CD4-positive, alpha-beta T cell treated with Interleukin-1 beta for 1 hour (primary cell): ENCODE results near the gene CDCA3.

Experiments used
- DNase-seq, 2 donors: peaks; one replicate each; pipeline ENCODE4 v3.0.0-alpha.2; 2020 to 2022

CDCA3 gene

DNA sequence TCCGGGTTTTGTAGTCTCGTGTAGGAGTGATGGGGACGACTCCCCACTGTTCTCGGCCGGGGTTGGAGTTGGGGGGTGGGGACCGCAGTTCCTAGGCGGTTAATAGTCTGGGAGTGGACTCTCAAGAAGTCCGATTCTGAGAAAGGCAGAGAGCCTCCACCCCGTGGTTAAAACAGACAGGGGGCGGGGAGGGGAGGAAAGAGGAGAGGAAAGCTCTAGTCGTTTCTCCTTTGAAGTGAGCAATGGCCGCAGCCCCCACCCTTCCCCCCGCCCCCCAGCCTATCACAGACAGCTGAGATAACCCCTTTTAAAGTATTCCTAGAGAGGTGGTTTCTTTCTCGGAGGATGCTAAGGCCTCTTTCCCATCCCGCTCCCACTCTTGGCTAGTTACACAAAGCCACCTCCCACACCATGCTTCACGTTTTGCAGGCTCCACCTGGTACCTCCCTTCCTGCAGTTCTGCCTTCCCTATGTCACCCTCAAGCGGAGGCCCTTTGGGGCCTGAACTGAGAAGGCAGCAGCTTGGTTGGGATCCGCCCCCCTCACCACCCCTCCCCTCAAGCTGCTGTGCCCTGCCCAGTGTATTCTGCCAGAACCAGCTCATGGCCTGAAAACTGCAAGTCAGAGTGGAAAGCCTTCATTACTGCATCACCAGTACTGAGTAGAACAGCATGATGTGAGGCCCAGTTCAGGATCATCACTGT is 1.7 kb upstream of the CDCA3 start:
- DNase-seq = peak; percentile 52 to 71

DNA sequence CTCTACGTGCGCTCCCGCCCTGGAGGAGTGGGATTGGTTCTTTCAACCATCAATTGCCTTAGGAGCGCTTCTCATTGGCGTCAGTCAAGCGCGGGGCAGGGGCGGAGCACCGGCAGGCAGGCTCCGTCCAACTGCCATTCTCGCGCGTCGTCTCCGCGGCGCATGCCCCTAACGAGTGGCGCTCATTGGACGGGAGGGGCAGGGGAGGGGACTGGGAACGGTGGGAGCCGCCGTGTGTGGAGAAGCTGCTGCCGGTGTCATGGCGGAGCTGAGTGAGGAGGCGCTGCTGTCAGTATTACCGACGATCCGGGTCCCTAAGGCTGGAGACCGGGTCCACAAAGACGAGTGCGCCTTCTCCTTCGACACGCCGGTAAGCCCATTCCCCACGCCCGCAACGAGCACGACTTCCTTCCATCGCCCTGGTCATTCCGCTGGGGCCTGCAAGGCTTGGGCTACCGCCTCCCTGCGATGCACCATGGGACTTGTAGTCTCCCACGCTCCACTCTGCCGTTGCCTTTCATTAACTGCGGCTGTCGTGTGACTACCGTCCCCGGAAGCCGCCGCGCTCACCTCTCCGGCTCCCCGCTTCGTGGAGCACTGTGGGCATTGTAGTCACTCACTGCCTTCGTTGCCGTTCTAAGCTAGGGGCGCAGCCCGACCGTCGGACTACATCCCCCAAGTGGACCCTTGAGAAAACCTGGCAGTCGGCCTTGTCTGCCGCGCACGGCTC is 1.0 kb upstream of the CDCA3 start, which contains the start of gene USP5:
Gene USP5, plus strand, starts transcription at position 230 of the 730 bp plus-strand sequence. Its CDS starts 30 bp downstream, at position 260.
- DNase-seq = peak; percentile 99

DNA sequence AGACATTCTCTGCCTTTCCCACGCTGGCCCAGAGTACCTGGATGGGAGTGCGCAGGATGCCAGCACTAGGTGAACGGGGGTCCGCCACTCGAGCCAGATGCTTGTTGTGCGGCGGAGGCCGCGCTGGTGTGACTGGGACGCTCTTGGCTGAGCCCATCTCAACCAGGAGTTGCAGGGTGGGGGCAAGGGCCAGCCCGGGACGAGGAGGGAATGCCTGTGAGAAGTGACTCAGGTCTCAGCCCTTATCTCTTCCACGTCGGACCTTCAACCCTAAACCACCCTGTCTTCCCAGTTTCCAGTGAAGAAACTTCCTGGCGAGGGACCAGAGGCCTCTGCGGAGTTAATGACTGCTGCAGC is 312 bp downstream of the CDCA3 start:
- no peak for DNase-seq

DNA sequence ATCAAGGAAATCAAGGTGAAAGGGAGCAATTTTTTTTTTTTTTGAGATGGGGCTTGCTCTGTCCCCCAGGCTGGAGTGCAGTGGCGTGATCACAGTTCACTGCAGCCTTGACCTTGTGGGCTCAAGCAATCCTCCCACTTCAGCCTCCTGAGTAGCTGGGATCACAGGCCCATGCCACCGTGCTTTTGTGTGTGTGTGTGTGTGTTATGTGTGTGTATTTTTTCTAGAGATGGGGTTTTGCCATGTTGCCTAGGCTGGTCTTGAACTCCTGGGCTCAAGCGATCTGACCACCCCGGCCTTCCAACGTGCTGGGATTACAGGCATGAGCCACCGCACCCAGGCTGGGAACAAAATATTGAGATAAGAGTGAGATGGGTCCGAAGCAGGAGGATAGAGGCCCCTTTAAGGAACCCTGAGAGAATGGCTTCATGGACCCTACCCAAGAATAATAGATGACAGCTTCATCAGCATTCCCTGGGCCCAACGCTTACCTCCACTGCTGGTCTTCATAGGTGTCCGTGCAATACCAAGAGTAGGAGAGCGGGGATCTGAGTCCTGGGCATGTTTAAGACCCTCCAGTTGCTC is 1.0 kb downstream of the CDCA3 start:
- DNase-seq = no peak

DNA sequence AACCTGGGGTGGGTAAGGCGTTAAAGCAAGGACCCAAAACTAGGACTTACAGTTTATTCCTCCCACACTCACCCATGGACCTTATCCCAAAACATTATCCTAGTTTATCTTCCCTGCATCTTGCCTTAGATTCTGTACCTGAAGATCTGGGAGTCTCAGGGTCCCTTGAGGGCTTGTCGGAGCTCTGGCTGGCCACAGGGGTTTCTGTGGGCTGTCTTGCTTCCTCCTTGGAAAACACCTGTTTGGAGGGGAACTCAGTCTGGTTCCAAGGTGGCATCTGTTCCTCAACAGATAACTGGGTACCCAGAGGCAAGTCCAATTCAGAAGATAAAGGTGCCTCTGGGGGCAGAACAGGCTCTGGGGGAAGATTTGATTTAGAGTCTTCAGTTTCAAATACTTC is 1.7 kb downstream of the CDCA3 start:
- DNase-seq = no peak

DNA sequence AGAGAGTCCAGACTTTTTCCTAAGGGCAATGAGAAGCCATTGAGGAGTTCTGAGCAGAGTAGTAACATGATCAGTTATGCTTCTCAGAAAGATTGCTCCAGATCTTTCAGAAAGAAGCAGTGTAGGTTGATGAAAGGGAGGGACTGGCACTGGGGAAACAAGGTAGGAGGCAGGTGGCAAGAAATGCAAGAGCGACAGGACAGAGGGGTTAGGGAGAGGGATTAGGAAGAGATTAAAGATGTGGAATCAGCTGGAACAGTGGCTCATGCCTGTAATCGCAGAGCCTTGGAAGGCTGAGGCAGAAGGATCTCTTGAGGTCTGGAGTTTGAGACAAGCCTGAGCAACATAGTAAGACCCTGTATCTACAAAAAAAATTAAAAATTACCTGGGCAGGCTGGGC is 3.4 kb downstream of the CDCA3 start:
- DNase-seq = no peak

DNA sequence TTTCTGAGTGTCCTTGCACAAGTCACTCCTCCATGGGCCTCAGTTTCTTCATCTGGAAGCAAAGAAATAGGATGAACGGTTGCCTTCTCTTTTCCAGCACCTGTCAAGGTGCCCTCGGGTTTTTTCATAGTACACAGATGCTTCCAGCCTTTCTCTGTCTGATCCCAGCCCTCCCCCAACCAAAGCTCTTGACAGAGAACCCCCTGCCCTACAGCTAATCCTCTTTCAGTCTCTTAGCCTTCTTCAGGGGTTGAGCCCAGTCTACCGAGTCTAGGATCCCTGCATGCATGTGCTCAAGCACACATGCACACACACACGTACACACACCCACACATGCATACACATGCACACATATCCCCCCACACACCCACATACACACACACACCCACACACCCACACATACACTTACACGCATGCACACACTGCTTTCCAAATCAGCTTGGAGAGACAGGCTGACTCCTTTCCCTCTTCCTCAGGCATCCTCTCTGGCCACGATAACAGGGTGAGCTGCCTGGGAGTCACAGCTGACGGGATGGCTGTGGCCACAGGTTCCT is 4.7 kb downstream of the CDCA3 start:
- DNase-seq = no peak

DNA sequence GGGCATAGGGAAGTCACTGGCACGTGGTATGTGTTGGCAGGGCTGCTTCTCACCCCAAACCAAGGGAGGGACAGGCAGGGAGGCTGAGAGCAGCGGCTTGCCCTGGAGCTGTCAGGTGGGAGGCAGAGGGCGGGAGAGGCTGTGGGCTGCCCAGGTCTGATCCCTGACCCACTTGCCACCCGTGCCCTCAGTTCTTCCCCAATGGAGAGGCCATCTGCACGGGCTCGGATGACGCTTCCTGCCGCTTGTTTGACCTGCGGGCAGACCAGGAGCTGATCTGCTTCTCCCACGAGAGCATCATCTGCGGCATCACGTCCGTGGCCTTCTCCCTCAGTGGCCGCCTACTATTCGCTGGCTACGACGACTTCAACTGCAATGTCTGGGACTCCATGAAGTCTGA is 5.7 kb downstream of the CDCA3 start:
- no peak for DNase-seq

DNA sequence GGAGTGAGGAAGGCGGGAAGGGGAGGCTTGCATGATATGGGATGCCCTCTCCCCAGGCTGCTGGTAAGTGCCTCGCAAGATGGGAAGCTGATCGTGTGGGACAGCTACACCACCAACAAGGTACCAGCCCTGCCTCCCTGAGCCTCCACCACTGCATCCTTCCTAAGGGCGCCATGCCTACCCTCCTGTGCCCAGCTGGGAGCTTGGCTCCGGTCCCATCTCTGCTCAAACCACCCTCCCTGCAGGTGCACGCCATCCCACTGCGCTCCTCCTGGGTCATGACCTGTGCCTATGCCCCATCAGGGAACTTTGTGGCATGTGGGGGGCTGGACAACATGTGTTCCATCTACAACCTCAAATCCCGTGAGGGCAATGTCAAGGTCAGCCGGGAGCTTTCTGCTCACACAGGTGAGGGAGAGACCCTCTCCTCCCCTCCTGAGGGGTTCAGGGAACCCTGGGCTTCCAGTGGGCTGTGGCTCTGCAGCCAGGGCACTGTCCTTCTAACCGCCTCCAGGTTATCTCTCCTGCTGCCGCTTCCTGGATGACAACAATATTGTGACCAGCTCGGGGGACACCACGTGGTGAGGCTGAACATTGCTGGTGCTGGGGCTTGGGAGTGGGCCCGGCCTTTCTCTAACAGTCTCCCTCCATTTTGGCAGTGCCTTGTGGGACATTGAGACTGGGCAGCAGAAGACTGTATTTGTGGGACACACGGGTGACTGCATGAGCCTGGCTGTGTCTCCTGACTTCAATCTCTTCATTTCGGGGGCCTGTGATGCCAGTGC is 7.8 kb downstream of the CDCA3 start:
- no peak for DNase-seq

DNA sequence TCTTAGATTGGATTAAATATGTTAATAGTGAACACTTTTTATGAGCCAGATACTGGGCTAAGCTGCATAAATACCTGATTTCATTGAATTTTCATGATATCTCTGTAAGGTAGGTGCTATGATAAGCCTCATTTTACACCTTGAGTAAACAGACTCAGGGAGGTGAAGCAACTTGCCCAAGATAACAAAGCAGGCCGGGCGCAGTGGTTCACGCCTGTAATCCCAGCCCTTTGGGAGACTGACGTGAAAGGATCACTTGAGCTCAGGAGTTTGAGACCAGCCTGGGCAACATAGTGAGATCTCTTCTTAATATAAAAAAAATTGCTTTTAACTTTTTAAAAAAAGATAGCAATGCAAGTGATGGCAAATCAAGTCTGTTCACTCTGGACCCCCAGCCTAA is 9.0 kb downstream of the CDCA3 start:
- no peak for DNase-seq

DNA sequence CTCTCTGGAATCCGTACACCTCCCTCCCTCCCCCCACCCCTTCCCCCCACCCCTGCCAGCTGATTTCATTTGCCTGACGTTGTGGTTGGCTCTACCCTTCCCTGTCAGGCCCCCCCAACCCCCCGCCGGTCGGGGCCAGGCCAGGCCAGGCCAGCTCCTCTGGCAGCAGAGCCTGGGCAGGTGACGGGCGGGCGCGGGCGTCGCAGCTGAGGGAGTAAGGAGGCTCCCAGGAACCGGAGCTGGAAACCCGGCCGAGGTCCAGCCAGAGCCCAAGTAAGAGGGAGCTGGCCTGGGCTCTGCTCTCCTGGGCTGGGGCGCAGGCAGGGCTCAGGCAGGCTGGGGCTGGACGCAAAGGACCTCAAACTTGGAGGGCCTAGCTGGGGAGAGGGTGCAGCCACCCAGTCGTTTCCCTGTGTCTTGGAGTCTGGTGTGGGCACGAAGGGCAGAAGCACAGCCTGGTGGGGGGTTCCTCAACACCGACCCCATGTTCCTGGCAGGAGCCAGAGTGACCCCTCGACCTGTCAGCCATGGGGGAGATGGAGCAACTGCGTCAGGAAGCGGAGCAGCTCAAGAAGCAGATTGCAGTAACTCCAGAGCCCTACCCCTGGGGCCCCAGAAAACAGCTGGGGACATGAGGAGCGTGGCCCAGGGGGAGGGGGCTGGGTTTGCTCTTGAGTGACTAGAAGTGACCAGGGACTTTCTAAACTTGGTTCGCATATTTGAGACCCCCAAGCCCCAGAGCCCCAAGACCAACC is 10.1 kb downstream of the CDCA3 start, which contains the start of gene GNB3:
Gene GNB3, plus strand, starts transcription at position 165 of the 755 bp plus-strand sequence. Its CDS starts 363 bp downstream, at position 528.
- DNase-seq = no peak

DNA sequence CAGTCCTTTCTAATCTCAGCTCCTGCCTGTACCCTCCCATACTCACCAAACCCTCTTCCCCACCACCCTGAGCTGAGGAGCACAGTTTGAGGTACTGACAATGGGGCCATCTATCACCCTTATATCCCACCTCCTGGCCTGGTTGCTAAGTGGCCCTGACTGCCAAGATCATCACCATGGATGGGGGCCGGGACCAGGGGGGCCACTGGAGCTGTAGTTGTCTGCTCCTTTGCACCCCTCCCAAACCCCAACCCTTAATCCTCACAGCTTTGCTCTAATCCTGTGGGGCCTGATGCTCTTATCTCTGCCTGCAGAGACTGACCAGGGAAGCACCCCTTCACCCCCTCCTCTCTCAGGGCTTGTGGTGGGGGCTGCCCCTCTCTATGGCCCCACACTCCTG is 10.8 kb downstream of the CDCA3 start:
- DNase-seq = no peak

DNA sequence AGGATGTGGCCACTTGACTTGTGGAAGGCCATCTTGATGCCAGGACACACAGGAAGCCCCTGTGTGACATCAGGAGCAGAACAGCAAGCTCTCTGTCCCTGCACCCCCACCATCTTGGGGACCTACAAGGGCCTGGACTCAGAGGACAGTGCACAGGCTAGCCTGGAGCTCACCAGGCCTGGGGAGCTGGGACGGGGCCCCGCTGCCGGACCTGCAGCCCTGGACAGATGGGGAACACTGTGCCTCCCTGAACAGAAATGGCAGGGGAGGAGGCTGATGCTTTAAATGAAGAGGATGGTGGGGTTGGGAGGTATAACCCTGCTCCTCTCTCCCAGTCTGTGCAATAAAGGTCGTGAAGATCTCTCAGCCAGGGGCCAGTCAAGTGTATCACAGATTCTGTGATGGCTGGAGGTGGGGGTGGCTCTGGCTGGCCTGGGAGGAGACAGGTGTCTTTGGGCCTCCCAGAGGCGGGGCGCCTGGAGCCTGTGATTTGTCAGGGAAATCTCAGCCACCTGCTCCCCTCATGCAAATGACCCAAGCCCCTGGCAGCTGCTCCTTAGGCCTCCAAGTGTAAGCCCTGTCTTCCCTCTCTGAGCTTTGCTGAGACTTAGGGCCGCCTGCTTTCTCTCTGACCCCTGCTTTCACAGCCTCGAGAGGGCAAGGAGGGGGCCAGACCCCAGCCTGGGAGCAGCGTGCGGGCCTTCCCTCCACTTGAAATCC is 11.4 kb downstream of the CDCA3 start:
- peak in 1 of 2 donors; percentile 27 for DNase-seq

DNA sequence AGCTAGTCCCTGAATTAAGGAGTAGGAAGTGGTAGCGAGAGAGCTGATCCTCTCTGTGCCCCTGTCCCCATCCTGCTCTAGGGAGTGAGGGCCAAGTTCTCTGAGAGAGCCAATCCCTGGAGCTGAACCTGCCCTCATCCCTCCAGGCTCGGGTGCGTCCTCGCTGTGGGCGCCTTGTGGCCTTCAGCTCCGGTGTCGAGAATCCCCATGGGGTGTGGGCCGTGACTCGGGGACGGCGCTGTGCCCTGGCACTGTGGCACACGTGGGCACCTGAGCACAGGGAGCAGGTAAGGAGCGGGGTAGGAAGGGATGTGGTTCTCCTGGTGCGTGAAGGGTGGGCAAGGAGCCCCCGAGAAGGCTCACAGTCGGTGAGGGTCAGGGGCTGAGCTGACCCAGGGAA is 12.2 kb downstream of the CDCA3 start:
- DNase-seq = no peak

DNA sequence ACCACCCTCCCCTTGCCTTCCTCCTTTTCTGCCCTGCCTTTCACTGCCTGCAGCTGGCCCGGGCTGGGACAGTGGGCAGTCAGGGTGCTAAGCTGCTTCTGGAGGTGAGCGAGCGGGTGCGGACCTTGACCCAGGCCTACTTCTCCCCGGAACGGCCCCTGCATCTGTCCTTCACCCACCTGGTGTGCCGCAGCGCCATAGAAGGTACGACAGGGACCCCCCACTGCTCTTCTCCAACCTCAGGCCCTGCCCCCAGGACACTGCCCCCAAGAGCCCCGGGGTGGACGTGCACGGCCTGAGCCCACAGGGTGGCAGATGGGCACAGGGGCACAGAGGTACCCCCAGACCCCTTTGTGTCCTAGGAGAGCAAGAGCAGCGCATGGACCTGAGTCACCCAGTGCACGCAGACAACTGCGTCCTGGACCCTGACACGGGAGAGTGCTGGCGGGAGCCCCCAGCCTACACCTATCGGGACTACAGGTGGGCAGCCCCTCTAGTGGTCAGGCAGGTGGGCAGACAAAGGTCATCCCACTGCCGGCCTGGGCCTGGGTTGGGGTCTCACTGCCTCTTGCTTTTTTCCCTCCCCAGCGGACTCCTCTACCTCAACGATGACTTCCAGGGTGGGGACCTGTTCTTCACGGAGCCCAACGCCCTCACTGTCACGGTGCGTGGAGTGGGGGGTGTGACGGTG is 13.6 kb downstream of the CDCA3 start:
- DNase-seq = no peak

DNA sequence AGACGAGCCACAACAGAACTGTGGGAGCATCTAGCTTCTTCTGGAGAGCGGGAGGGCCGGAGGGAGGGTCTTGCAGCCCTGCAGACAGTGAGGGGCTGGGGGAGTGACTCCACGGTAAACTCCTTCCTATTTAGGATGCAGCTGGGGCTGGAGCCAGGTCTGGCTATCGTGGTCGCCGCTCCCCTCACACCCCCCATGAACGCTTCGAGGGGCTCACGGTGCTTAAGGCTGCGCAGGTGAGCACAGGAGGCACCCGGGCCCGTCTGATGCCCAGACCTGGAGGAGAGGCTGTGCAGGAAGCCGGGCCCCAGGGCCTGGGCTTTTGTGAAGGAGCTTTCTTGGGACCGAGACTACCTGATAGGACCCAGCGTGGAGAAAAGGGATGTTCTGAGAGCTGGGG is 14.2 kb downstream of the CDCA3 start:
- no peak for DNase-seq

DNA sequence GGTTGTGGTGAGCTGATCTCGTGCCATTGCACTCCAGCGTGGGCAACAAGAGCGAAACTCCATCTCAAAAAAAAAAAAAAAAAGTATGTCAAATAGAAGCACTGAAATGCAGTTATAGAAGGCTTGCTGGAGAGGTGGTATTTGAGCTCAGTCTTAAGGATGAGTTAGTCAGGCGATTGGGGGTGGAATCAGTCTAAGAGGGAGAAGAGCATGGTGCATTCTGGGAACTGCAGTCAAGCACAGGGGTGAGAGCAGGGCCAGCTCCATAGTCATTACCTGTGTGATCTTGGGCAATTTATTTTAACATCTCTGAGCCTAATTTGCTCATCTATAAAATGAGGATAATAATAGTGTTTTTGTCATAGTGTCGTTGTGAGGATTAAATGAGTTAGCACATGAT is 16.2 kb downstream of the CDCA3 start:
- DNase-seq = no peak

DNA sequence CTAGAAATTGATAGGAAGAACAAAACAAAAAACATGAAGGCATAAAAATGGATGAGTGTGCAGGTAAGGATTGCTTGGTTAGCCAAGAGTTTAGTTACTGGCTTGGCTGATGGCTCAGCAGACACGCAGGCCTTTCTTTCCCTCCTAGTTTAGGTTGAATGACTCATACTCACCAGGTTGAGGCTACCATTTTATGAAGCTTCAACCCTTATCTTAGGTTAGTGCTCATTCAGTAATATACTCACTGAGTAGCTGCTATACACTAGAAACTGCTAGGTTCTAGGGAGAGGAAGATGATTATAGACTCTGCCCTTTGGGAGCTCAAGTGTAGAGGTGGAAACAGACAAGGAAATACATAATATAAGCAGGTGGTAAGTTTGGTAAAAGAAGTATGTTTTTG is 16.8 kb downstream of the CDCA3 start:
- DNase-seq = no peak

DNA sequence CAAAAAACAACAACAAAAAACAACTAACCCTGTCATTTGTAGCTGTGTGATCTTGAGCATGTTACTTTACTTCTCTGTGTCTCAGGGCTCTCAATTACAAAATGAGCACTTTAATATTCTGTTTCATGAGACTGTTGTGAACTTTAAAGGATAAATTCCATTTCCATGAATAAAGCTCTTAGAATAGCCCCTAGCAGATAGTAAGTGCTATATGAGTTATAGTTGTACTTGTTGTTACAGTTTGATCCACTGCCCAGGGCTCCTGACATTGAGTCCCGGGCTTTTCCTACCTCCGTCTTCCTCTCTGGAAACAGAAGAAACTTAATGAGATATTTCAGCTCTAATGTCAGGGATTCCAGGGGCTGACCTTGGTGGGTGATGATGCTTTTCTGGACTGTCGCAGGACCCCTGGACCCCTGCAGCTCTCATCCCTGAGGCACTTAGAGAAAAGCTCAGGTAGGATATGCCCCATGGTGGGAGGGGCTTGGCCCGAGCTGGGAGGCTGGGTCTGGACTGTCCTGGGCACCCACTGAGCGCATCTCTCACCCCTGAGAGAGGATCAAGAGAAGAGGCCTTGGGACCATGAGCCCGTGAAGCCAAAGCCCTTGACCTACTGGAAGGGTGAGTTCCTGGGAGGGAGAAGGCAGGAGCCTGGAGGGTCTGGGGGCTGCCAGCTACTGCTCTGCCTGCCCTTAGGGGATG is 17.7 kb downstream of the CDCA3 start:
- DNase-seq = no peak

DNA sequence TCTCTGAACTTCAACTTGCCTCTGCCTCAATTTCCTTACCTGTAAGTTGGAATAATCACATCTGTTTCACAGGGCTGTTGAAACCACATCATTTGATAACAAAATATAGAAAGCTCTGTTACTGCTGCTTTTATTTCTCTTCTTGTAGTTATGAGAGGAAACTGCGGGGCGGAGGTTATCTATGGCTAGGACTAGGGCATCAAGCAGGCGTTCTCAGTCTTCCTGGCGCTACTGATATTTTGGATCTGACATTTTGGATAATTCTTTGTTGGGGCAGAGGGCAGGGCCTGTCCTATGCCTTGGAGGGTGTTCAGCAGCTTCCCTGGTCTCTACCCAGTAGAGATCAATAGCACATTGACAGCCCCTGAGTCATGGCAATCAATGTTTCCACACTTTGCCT is 19.0 kb downstream of the CDCA3 start:
- DNase-seq = no peak
